GM12864 (cell line): ENCODE measurements around the gene TRABD.

ENCODE experiments used
- DNase-seq: peaks from one replicate; pipeline ENCODE4 v3.0.0-alpha.2; 2011; ENCODE audit warnings: low read depth
- H3K4me3 ChIP-seq: 2 replicates; pipeline ENCODE4 v1.5.1; 2011; ENCODE audit warnings: mild to moderate bottlenecking, low read depth, low read length, control low read depth
- CTCF ChIP-seq: IDR thresholded peaks from 2 replicates; pipeline ENCODE4 v1.5.1; 2011; ENCODE audit warnings: low read depth, mild to moderate bottlenecking, moderate library complexity, low read length, control low read depth, inconsistent platforms; ENCODE audit errors: missing control alignments

Gene TRABD

GRCh38 chr22:50169181-50169759, 16.4 kb upstream of the TRABD start:
- no peak for TF ChIP-seq CTCF
- no peak overlapping the region for H3K4me3 ChIP-seq
- no peak for DNase-seq

DNA sequence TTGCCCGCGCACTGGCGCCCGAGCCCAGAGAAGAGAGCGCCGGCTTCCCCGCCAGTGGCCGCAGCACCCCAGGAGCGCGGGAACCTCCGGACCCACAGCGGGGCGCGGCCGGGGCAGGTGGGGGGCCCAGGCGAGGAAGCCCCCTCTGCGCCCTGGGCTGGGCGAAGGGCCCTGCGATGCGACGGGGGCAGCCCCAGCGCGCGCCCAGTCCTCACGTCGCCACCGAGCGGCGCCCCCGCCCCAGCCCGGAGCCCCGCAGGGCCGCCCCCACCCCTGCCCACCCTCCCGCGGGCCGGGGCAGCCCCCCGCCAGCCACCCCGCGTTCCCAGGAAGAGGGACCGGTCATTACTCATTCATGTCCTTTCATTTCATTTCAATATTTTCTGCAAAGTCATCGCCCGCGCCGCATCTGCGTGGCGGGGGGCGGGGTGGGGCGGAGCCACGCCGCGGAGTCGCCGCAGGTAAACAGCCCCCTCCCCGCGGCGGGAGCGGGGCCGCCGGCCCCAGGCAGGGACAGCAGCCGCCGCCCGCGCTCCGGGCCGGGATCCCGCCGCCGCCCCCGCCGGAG, 15.9 kb upstream of the TRABD start:
- H3K4me3 ChIP-seq: peak overlapping the region; percentile 24; the same call in 1 of the 2 replicates
- TF ChIP-seq CTCF: no peak
- no peak for DNase-seq

GRCh38 chr22:50170453-50171318, 15.0 kb upstream of the TRABD start, which contains the start of gene PANX2:
Gene PANX2 (plus strand): TSS chr22:50170731. CDS start chr22:50170731, 0 bp downstream.
- peak within 1 kb of the TSS; percentile 24; the same call in 1 of the 2 replicates for H3K4me3 ChIP-seq
- DNase-seq: no peak
- TF ChIP-seq CTCF: no peak

GRCh38 chr22:50171319-50171964, 14.3 kb upstream of the TRABD start:
- H3K4me3 ChIP-seq: no peak overlapping the region
- no peak for TF ChIP-seq CTCF

GRCh38 chr22:50171965-50172421, 13.7 kb upstream of the TRABD start:
- no peak overlapping the region for H3K4me3 ChIP-seq
- no peak for TF ChIP-seq CTCF
- DNase-seq: no peak

More at GRCh38 chr22:50171319-50171964, 14.3 kb upstream of the TRABD start:
- DNase-seq: no peak

GRCh38 chr22:50173311-50173982, 12.3 kb upstream of the TRABD start:
- H3K4me3 ChIP-seq: no peak overlapping the region
- no peak for TF ChIP-seq CTCF
- DNase-seq: no peak
